ENCODE data around the gene ZMIZ1.

DNA sequence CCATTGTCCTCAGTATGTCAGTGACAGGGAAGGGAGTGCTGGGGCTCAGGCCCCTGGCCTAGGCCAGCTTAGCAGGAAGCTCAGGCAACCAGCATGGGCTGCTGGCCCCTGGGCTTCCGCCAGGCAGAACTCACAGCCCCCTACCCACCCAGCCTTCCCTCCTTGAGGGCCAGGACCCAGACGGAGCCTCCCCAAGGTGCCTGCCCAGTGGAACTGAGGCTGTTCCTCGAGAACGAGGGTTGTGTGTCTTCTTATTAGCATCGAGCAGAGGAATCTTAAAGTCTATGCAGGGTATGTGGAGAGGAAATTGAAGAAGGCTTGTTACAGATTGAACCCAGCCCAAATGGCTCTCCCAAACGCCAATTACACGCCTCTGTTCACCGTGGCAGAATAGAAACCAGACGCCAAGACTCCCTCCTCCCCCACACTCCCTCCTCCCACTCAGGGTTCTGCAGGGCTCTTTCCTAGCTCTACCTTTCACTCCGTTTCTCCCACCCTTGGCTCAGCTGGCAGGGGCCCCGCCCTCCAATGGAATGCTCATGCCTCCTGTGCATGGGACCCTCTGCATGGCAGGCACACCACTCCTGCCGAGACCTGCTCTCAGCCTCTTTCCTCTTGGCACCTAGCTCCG is 134.4 kb downstream of the ZMIZ1 start:
- TF ChIP-seq ZBTB8A (tag by site-specific recombination; IDR thresholded peaks at IDR 0.05), result no peak
- no peak for TF ChIP-seq ZNF433 (tag by site-specific recombination; IDR thresholded peaks at IDR 0.05; ENCODE audit: low read depth)
- no peak for TF ChIP-seq ZNF146 (tag by site-specific recombination; IDR thresholded peaks at IDR 0.05)

All from HEK293 (cell line).